Measurements from ENCODE around the gene OR56A4. TPM values are rescaled to one million over a fixed set of nuclear protein-coding genes. Genes with fewer than 3 reads are reported as not detected.

The OR56A4 gene
- total and polyA plus RNA-seq, 2 donors (not counting 3 experiments of a cell fraction or from before 2014, with no cell fraction given) = not detected

- H3K4me1 ChIP-seq (ENCODE audit: control insufficient read depth, extremely low read depth, insufficient read depth, low read length) = no peaks in the 10 kb centered on the region
- H3K79me2 ChIP-seq (ENCODE audit: control insufficient read depth, insufficient read depth, low read length) = no peaks in the 10 kb centered on the region
- FAIRE-seq (no peak), DNase-seq (ENCODE audit: low read depth, low spot score) (no peak)
- H3K9me3 ChIP-seq (replicated peaks; ENCODE audit: control insufficient read depth, insufficient read depth, low read length) = no peaks in the 10 kb centered on the region
- H2AFZ ChIP-seq (ENCODE audit: low read depth, low read length) = no peak overlapping the region
- TF ChIP-seq POLR2A (IDR thresholded peaks at IDR 0.05; ENCODE audit: low read depth, low read length) (no peak), MAX (IDR thresholded peaks at IDR 0.05; ENCODE audit: insufficient read depth, insufficient read length) (no peak), FOS (IDR thresholded peaks at IDR 0.05; ENCODE audit: borderline replicate concordance, insufficient read depth, low read length) (no peak), POLR2AphosphoS5 (IDR thresholded peaks at IDR 0.05; ENCODE audit: insufficient read depth, low read depth, low read length) (no peak), EZH2 (IDR thresholded peaks at IDR 0.05; ENCODE audit: borderline replicate concordance, low read depth, low read length, severe bottlenecking) (no peak)
- no peaks in the 10 kb centered on the region for H3K27me3 ChIP-seq (ENCODE audit: control insufficient read depth in 2 of 2, insufficient read depth in 2 of 2, low read length in 2 of 2)
- dilution Hi-C loops (cut with MboI; ENCODE audit: extremely low pct_ligation_motif_present, low sequenced_read_pairs) = no loop called here
- H3K4me2 ChIP-seq (ENCODE audit: insufficient read depth, low read length) = no peak overlapping the region
- ChIA-PET POLR2A (no interaction called here), CTCF (no interaction called here)
- no peaks in the 10 kb centered on the region for H3K9me1 ChIP-seq (replicated peaks; ENCODE audit: control insufficient read depth, extremely low read depth, insufficient read depth, low read length)
- intact Hi-C loops (cut with micrococcal nuclease) = no loop called here
- H3K9ac ChIP-seq (replicated peaks; ENCODE audit: extremely low read depth, insufficient read depth, low read length) = no peak overlapping the region
- no peak overlapping the region for H3K4me3 ChIP-seq (replicated peaks in 1 of 3; ENCODE audit: insufficient read depth in 1 of 3, low read depth in 1 of 3, low read length in 3 of 3)
- no TSS peak for BruUV-seq (replicated peaks)
- H3K36me3 ChIP-seq (ENCODE audit: control insufficient read depth in 2 of 2, extremely low read depth in 1 of 2, insufficient read depth in 2 of 2, low read length in 2 of 2) = no peaks in the 10 kb centered on the region
- H3K27ac ChIP-seq (ENCODE audit: insufficient read depth, low read depth, low read length) = no peak overlapping the region
- H4K20me1 ChIP-seq (replicated peaks; ENCODE audit: control insufficient read depth, extremely low read depth, insufficient read depth, low read length) = no peaks in the 10 kb centered on the region
These were observed 4.5 kb downstream of the OR56A4 start for GRCh38 chr11:6002202-6002699.

- Histone ChIP-seq H3K4me3 (replicated peaks in 1 of 3; ENCODE audit: insufficient read depth in 1 of 3, low read depth in 1 of 3, low read length in 3 of 3) (no peak overlapping the region), H4K20me1 (replicated peaks; ENCODE audit: control insufficient read depth, extremely low read depth, insufficient read depth, low read length) (no peaks in the 10 kb centered on the region), H3K9me1 (replicated peaks; ENCODE audit: control insufficient read depth, extremely low read depth, insufficient read depth, low read length) (no peaks in the 10 kb centered on the region), H3K4me1 (ENCODE audit: control insufficient read depth, extremely low read depth, insufficient read depth, low read length) (no peaks in the 10 kb centered on the region), H3K9ac (replicated peaks; ENCODE audit: extremely low read depth, insufficient read depth, low read length) (no peak overlapping the region), H3K79me2 (ENCODE audit: control insufficient read depth, insufficient read depth, low read length) (no peaks in the 10 kb centered on the region), H3K36me3 (ENCODE audit: control insufficient read depth in 2 of 2, extremely low read depth in 1 of 2, insufficient read depth in 2 of 2, low read length in 2 of 2) (no peaks in the 10 kb centered on the region), H3K27me3 (ENCODE audit: control insufficient read depth in 2 of 2, insufficient read depth in 2 of 2, low read length in 2 of 2) (no peaks in the 10 kb centered on the region), H3K27ac (ENCODE audit: insufficient read depth, low read depth, low read length) (no peak overlapping the region), H3K4me2 (ENCODE audit: insufficient read depth, low read length) (no peak overlapping the region), H3K9me3 (replicated peaks; ENCODE audit: control insufficient read depth, insufficient read depth, low read length) (no peaks in the 10 kb centered on the region), H2AFZ (ENCODE audit: low read depth, low read length) (no peak overlapping the region)
- POLR2A ChIA-PET = no interaction called here
- intact Hi-C loops (cut with micrococcal nuclease) (no loop called here), dilution Hi-C loops (cut with MboI; ENCODE audit: extremely low pct_ligation_motif_present, low sequenced_read_pairs) (no loop called here)
- BruUV-seq (replicated peaks) = no TSS peak
- TF ChIP-seq MAX (IDR thresholded peaks at IDR 0.05; ENCODE audit: insufficient read depth, insufficient read length) (no peak), FOS (IDR thresholded peaks at IDR 0.05; ENCODE audit: borderline replicate concordance, insufficient read depth, low read length) (no peak), POLR2A (IDR thresholded peaks at IDR 0.05; ENCODE audit: low read depth, low read length) (no peak), MYC (IDR thresholded peaks at IDR 0.05; ENCODE audit: low read depth, low read length) (no peak), POLR2AphosphoS5 (IDR thresholded peaks at IDR 0.05; ENCODE audit: insufficient read depth, low read depth, low read length) (no peak), EZH2 (IDR thresholded peaks at IDR 0.05; ENCODE audit: borderline replicate concordance, low read depth, low read length, severe bottlenecking) (no peak), CTCF (IDR thresholded peaks at IDR 0.05; ENCODE audit: extremely low read depth in 1 of 2, insufficient read depth in 1 of 2, low read depth in 1 of 2, low read length in 2 of 2) (no peak), GATA2 (IDR thresholded peaks at IDR 0.05; ENCODE audit: insufficient read depth, insufficient read length, low read depth, low read length) (no peak), JUN (IDR thresholded peaks at IDR 0.05; ENCODE audit: borderline replicate concordance, insufficient read depth, insufficient read length, low read depth) (no peak)
- DNase-seq (ENCODE audit: low read depth, low spot score) = no peak
- no peak for FAIRE-seq
- CTCF ChIA-PET = interaction anchor here (2.1 kb wide), 1 partner anchor 368 kb away, joined by 16 read pairs; no protein-coding TSS in a partner anchor
These were observed 12.0 kb downstream of the OR56A4 start for GRCh38 chr11:5994791-5995190.

Data from endothelial cell of umbilical vein (primary cell).